Activated CD8-positive, alpha-beta T cell treated with anti-CD3 and anti-CD28 coated beads for 36 hours (primary cell): ENCODE measurements around the gene LHX4. TPM values are rescaled to one million over a fixed set of nuclear protein-coding genes. Genes with fewer than 3 reads are reported as not detected.

Experiments
- ATAC-seq: fragments of 200-7000 bp; cut with Tn5 transposase; one replicate; pipeline ENCODE4 v1.10.0; 2021; ENCODE audit warnings: mild to moderate bottlenecking, moderate library complexity
- CTCF ChIA-PET: fragments of 350-600 bp; sonication (Branson Sonifier 250); formaldehyde crosslinking; loops from one replicate; lab custom pipeline; 2021; ENCODE audit warnings: antibody characterized with exemption; lab: Charles Lee
- POLR2A ChIA-PET: fragments of 350-600 bp; sonication (Branson Sonifier 250); formaldehyde crosslinking; loops from one replicate; lab custom pipeline; 2021; ENCODE audit warnings: antibody characterized with exemption; lab: Charles Lee
- DNase-seq: peaks from one replicate; pipeline ENCODE4 v3.0.0-alpha.2; 2020
- H3K27ac Mint-ChIP-seq: one replicate; pipeline ENCODE4 v1.8.0; 2021; ENCODE audit warnings: mild to moderate bottlenecking, mixed read lengths
- H3K27me3 Mint-ChIP-seq: one replicate; pipeline ENCODE4 v1.8.0; 2021; ENCODE audit warnings: mixed read lengths
- H3K36me3 Mint-ChIP-seq: one replicate; pipeline ENCODE4 v1.8.0; 2021; ENCODE audit warnings: low read depth, mixed read lengths
- H3K4me1 Mint-ChIP-seq: one replicate; pipeline ENCODE4 v1.8.0; 2021; ENCODE audit warnings: low read depth, mixed read lengths
- H3K4me3 Mint-ChIP-seq: one replicate; pipeline ENCODE4 v1.8.0; 2021; ENCODE audit warnings: mild to moderate bottlenecking, moderate library complexity, mixed read lengths
- H3K9me3 Mint-ChIP-seq: one replicate; pipeline ENCODE4 v1.8.0; 2021; ENCODE audit warnings: mixed read lengths
- CTCF ChIP-seq: fragments of 200-600 bp; IDR thresholded peaks from one replicate; pipeline ENCODE4 v1.8.0; 2022; ENCODE audit warnings: antibody characterized with exemption, mild to moderate bottlenecking
- intact Hi-C: fragments of 100-400 bp; cut with micrococcal nuclease; formaldehyde crosslinking; loops from one replicate; pipeline ENCODE4 v1.10.0; 2022
- total RNA-seq, 2 experiments: library from RNA; stranded (reverse); gene quantifications; one replicate each; pipeline ENCODE4 v1.2.3, GENCODE V29; 2021

The LHX4 gene
- total RNA-seq, 2 experiments from 2014 or later: not detected

- no peak for DNase-seq
- no peak for TF ChIP-seq CTCF
- no peak overlapping the region for H3K4me3 Mint-ChIP-seq
- intact Hi-C loops: no loop called here
- no peaks in the 10 kb centered on the region for H3K9me3 Mint-ChIP-seq
- no peak overlapping the region for H3K27ac Mint-ChIP-seq
- H3K36me3 Mint-ChIP-seq: no peaks in the 10 kb centered on the region
- ChIA-PET CTCF (interaction anchor here (1.1 kb wide), 1 partner anchor 12 kb away, joined by 3 read pairs; no protein-coding TSS in a partner anchor), POLR2A (no interaction called here)
- no peak for ATAC-seq
- no peaks in the 10 kb centered on the region for H3K27me3 Mint-ChIP-seq
- no peaks in the 10 kb centered on the region for H3K4me1 Mint-ChIP-seq
Observed at GRCh38 chr1:180265201-180265600, 35.1 kb downstream of the LHX4 start.

DNA sequence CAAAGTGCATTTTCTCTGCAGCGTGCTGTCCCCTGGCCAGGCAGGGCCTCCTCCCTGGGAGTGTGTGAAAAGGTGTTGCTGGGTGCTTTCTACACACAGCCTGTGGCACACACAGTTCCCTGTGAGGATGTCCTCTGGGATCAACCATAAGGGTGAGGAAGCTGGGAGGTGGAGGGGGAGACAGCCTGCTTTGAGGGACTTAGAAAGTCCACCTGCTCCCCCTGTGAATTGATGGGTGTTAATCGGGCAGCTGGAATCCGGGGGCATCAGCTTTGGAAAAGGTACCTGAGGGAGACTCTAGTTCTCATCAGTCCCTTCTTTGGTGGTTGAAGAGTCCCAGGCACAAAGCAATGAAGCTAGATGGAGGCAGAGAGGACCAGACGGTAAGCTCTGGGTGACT, 35.8 kb downstream of the LHX4 start:
- DNase-seq (no peak), ATAC-seq (no peak)
- H3K4me3 Mint-ChIP-seq: no peak overlapping the region
- no peaks in the 10 kb centered on the region for H3K27me3 Mint-ChIP-seq
- intact Hi-C loops: no loop called here
- H3K9me3 Mint-ChIP-seq: no peaks in the 10 kb centered on the region
- POLR2A ChIA-PET: no interaction called here
- TF ChIP-seq CTCF: no peak
- no peaks in the 10 kb centered on the region for H3K4me1 Mint-ChIP-seq
- CTCF ChIA-PET: interaction anchor here (1.1 kb wide), 1 partner anchor 13 kb away, joined by 3 read pairs; no protein-coding TSS in a partner anchor
- H3K27ac Mint-ChIP-seq: no peak overlapping the region
- no peaks in the 10 kb centered on the region for H3K36me3 Mint-ChIP-seq

GRCh38 chr1:180266275-180267210, 36.5 kb downstream of the LHX4 start:
- no peak overlapping the region for H3K27ac Mint-ChIP-seq
- no peak for ATAC-seq
- POLR2A ChIA-PET: no interaction called here
- no peaks in the 10 kb centered on the region for H3K27me3 Mint-ChIP-seq
- intact Hi-C loops: no loop called here
- H3K4me3 Mint-ChIP-seq: no peak overlapping the region
- DNase-seq: no peak
- CTCF ChIA-PET: no interaction called here
- H3K36me3 Mint-ChIP-seq: no peaks in the 10 kb centered on the region
- no peaks in the 10 kb centered on the region for H3K9me3 Mint-ChIP-seq
- no peaks in the 10 kb centered on the region for H3K4me1 Mint-ChIP-seq
- no peak for TF ChIP-seq CTCF

DNA sequence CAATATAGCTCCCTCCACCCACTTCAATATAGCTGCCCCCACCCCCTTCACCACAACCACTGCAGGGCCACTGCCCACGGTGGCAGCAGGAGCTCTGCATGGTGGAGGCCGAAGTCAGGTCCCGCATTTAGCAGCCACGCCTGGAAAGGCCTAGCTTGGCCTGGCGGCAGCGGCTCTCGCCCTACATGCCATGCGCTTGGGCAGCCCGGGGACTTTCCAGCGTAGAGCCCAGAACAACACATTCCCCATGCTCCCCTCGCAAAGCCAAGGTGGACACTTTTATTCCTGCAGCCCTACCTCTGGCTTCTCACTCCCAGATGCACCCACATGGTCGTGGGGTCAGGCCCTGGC, 37.1 kb downstream of the LHX4 start:
- Mint-ChIP-seq H3K27me3 (no peaks in the 10 kb centered on the region), H3K9me3 (no peaks in the 10 kb centered on the region), H3K27ac (no peak overlapping the region), H3K4me3 (no peak overlapping the region), H3K36me3 (no peaks in the 10 kb centered on the region), H3K4me1 (no peaks in the 10 kb centered on the region)
- no peak for TF ChIP-seq CTCF
- CTCF ChIA-PET: no interaction called here
- ATAC-seq: no peak
- POLR2A ChIA-PET: no interaction called here
- intact Hi-C loops: no loop called here
- DNase-seq: no peak

- ChIA-PET POLR2A (no interaction called here), CTCF (no interaction called here)
- ATAC-seq (no peak), DNase-seq (no peak)
- no peaks in the 10 kb centered on the region for H3K36me3 Mint-ChIP-seq
- H3K27me3 Mint-ChIP-seq: no peaks in the 10 kb centered on the region
- no peaks in the 10 kb centered on the region for H3K9me3 Mint-ChIP-seq
- H3K27ac Mint-ChIP-seq: no peak overlapping the region
- no peak overlapping the region for H3K4me3 Mint-ChIP-seq
- no peak for TF ChIP-seq CTCF
- intact Hi-C loops: no loop called here
- H3K4me1 Mint-ChIP-seq: no peaks in the 10 kb centered on the region
Observed at GRCh38 chr1:180267761-180268555, 37.9 kb downstream of the LHX4 start.
